GM18499 (cell line): ENCODE measurements around the gene ZSCAN5A.
"Not testable (repeated sequence)": the region's sequence is repeated elsewhere in the genome, so short reads cannot be mapped to it uniquely, and the experiment has no call there.

Experiments used
- ATAC-seq: cut with Tn5 transposase; IDR thresholded peaks from one replicate; pipeline ENCODE4 v1.9.1; 2021; ENCODE audit warnings: moderate number of reproducible peaks; ENCODE audit not compliant: insufficient read depth, unreplicated experiment

Gene ZSCAN5A

GRCh38 chr19:56218961-56219360 lies 95.7 kb downstream of the ZSCAN5A start:
- ATAC-seq = no peak

GRCh38 chr19:56217039-56217949 lies 97.3 kb downstream of the ZSCAN5A start:
- ATAC-seq = no peak

- ATAC-seq = no peak
Measured at GRCh38 chr19:56211718-56212117, 102.9 kb downstream of the ZSCAN5A start.

- not testable (repeated sequence) for ATAC-seq
Measured at GRCh38 chr19:56210036-56210435, 104.6 kb downstream of the ZSCAN5A start.

GRCh38 chr19:56209091-56209490 lies 105.5 kb downstream of the ZSCAN5A start:
- no peak for ATAC-seq

GRCh38 chr19:56207581-56207980 lies 107.1 kb downstream of the ZSCAN5A start:
- ATAC-seq = not testable (repeated sequence)

- no peak for ATAC-seq
Measured at GRCh38 chr19:56201973-56202372, 112.7 kb downstream of the ZSCAN5A start, which contains the start of gene ZSCAN5C. Gene ZSCAN5C (plus strand): TSS chr19:56202273. CDS start chr19:56205914, 3,641 bp downstream.

GRCh38 chr19:56199687-56200086 lies 115.0 kb downstream of the ZSCAN5A start:
- ATAC-seq = no peak

GRCh38 chr19:56197646-56198045 lies 117.0 kb downstream of the ZSCAN5A start, which contains the start of gene ZSCAN5B:
Gene ZSCAN5B (minus strand): TSS chr19:56197783. CDS start chr19:56193052, 4,731 bp downstream.
- not testable (repeated sequence) for ATAC-seq

GRCh38 chr19:56193981-56194640 lies 120.5 kb downstream of the ZSCAN5A start:
- no peak for ATAC-seq

- no peak for ATAC-seq
Measured at GRCh38 chr19:56191711-56192110, 122.9 kb downstream of the ZSCAN5A start.

GRCh38 chr19:56191115-56191514 lies 123.5 kb downstream of the ZSCAN5A start:
- no peak for ATAC-seq

- no peak for ATAC-seq
Measured at GRCh38 chr19:56189785-56190184, 124.9 kb downstream of the ZSCAN5A start.

- ATAC-seq = no peak
Measured at GRCh38 chr19:56177564-56178243, 136.9 kb downstream of the ZSCAN5A start.

- no peak for ATAC-seq
Measured at GRCh38 chr19:56176881-56177280, 137.8 kb downstream of the ZSCAN5A start.

- not testable (repeated sequence) for ATAC-seq
Measured at GRCh38 chr19:56176310-56176709, 138.3 kb downstream of the ZSCAN5A start.

GRCh38 chr19:56175861-56176307 lies 138.8 kb downstream of the ZSCAN5A start, which contains the start of gene GALP:
Gene GALP (plus strand): TSS chr19:56176008. CDS start chr19:56177109, 1,101 bp downstream.
- ATAC-seq = not testable (repeated sequence)

GRCh38 chr19:56174550-56174949 lies 140.1 kb downstream of the ZSCAN5A start:
- ATAC-seq = no peak

GRCh38 chr19:56174086-56174485 lies 140.6 kb downstream of the ZSCAN5A start:
- ATAC-seq = no peak
